Left ventricle myocardium inferior (tissue), 1 donor: Measurements from ENCODE around the gene TNRC6C. TPM values are rescaled to one million over a fixed set of nuclear protein-coding genes. Genes with fewer than 3 reads are reported as not detected.
"Not testable (repeated sequence)": the region's sequence is repeated elsewhere in the genome, so short reads cannot be mapped to it uniquely, and the experiment has no call there.

ENCODE experiments used
- DNase-seq: peaks from one replicate; pipeline ENCODE4 v3.0.0-alpha.2; 2020
- H3K27ac ChIP-seq: fragments of 200-600 bp; replicated peaks from 2 replicates; pipeline ENCODE4 v1.8.0; 2021
- H3K27me3 ChIP-seq: fragments of 200-600 bp; 2 replicates; pipeline ENCODE4 v1.8.0; 2021; ENCODE audit warnings: low read depth
- H3K36me3 ChIP-seq: fragments of 200-600 bp; 2 replicates; pipeline ENCODE4 v1.8.0; 2021
- H3K4me1 ChIP-seq: fragments of 200-600 bp; 2 replicates; pipeline ENCODE4 v1.8.0; 2021
- H3K4me3 ChIP-seq: fragments of 200-600 bp; 2 replicates; pipeline ENCODE4 v1.8.0; 2021; ENCODE audit warnings: mild to moderate bottlenecking, moderate library complexity
- H3K9me3 ChIP-seq: fragments of 200-600 bp; replicated peaks from 2 replicates; pipeline ENCODE4 v1.8.0; 2021
- intact Hi-C: fragments of 100-400 bp; cut with micrococcal nuclease; formaldehyde crosslinking; loops from one replicate; pipeline ENCODE4 v1.11.0; 2022
- total RNA-seq: library from RNA; stranded (reverse); fragmentation: NEBNext Ultra II Directional; extraction: Animal tissue kit (Norgen Biotek cat#: 25700); gene quantifications from one replicate; pipeline ENCODE4 v1.2.1, GENCODE V29; 2021
- TF ChIP-seq, protein P1 (sequence below): fragments of 200-600 bp; IDR thresholded peaks from 2 replicates; pipeline ENCODE4 v1.8.0; 2021; ENCODE audit warnings: antibody characterized with exemption, mild to moderate bottlenecking, borderline replicate concordance
- donor health status: DM: no; HTN: yes; CAD: no; lungs with severe emphysema.

Gene TNRC6C
- total RNA-seq, 1 donor from 2014 or later: 19.7 TPM

DNA sequence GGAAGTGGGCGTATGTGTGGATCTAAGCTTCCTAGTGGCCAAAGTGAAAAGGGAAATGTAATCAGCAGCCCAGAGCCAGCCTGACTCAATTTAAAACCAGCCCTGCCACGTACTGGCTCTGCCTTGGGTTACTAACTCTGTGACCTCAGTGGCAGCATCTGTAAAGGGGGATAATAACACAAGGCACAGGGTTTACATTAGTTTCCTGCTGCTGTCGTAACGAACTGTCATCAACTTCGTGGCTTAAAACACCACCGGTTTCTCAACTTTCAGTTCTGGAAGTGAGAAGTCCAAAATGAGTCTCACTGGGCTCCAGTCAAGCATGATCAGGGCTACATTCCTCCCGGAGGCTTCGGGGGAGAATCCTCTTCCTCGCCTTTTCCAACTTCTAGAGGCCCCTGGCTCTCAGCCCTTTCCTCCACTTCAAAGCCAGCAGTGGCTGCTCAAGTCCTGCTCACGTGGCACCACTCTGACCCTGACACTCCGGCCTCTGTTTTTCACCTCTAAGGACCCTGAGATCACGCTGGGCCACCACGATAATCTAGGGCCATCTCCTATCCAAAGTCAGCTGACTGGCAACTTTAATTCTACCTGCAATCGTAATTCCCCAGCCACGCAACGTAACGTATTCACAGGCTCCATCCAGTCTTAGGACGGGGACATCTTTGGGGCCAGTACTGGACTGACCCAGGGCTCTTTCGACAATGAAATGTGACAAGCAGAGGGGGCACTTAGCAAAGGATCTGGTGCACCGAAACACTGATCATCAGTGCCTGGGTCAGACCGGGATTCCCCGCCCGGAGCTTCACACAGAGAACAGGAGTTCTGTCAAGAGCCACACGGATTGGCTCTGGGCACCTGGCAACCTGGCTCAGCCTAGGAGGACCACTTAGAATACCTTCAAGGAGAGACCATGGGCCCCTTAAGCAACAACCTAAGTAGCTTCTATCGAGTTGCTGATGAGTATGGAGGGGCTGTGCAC lies 155.6 kb downstream of the TNRC6C start:
- H3K27ac ChIP-seq: peak overlapping the region; percentile 83
- intact Hi-C loops: loop anchor here (5.0 kb wide), 1 partner anchor 63 kb away; no protein-coding TSS in a partner anchor
- H3K4me1 ChIP-seq: peaks cover 67% of the 10 kb centered on the region
- TF ChIP-seq, protein P1, sequence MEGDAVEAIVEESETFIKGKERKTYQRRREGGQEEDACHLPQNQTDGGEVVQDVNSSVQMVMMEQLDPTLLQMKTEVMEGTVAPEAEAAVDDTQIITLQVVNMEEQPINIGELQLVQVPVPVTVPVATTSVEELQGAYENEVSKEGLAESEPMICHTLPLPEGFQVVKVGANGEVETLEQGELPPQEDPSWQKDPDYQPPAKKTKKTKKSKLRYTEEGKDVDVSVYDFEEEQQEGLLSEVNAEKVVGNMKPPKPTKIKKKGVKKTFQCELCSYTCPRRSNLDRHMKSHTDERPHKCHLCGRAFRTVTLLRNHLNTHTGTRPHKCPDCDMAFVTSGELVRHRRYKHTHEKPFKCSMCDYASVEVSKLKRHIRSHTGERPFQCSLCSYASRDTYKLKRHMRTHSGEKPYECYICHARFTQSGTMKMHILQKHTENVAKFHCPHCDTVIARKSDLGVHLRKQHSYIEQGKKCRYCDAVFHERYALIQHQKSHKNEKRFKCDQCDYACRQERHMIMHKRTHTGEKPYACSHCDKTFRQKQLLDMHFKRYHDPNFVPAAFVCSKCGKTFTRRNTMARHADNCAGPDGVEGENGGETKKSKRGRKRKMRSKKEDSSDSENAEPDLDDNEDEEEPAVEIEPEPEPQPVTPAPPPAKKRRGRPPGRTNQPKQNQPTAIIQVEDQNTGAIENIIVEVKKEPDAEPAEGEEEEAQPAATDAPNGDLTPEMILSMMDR: no peak
- H3K9me3 ChIP-seq: no peaks in the 10 kb centered on the region
- H3K4me3 ChIP-seq: no peak overlapping the region
- H3K27me3 ChIP-seq: no peaks in the 10 kb centered on the region
- H3K36me3 ChIP-seq: peaks cover 7% of the 10 kb centered on the region
- DNase-seq: no peak

DNA sequence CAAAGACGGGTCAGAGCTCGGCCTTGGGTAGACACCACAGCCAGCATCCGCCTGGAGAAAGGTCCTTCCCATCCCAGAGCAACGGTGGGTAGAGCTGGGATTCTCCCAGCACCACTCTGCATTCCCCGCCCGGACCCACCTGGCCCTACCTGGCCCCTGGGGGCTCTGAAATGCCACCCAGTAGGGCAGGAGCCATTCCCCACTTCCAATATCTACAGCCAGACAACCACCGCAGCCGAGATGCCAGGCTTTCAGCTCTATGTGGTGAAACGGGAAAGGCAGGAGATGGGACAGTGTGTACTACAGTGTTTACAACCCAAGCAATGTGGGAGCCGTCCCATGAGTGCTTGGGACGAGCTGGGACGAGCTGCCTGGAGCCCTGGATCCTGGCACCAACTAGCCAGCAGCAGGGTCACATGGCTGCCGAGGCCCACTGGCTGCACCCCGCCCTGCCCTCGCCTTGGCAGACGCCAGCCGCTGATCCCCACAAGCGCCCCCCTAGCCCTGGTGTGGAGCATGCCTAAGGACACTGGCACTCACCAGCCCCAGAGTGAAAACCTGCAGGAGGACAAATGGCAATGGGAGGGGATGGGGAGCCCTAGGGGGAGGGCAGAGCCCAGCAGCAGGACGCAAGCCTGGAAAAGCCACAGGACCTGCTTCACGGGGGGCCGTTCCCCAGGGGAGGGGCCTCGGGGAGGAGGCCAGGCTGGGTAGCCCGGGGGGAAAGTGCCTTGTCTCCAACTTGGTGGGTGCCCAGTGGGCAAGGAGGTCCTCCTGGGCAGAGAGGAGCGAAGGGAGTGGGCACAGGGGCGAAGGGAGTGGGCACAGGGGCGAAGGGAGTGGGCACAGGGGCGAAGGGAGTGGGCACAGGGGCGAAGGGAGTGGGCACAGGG lies 156.6 kb downstream of the TNRC6C start:
- TF ChIP-seq, protein P1: no peak
- intact Hi-C loops: loop anchor here (5.0 kb wide), 1 partner anchor 62 kb away; no protein-coding TSS in a partner anchor
- peaks cover 11% of the 10 kb centered on the region for H3K36me3 ChIP-seq
- no peaks in the 10 kb centered on the region for H3K27me3 ChIP-seq
- peak; percentile 64 for DNase-seq
- no peaks in the 10 kb centered on the region for H3K9me3 ChIP-seq
- H3K4me3 ChIP-seq: no peak overlapping the region
- H3K4me1 ChIP-seq: peaks cover 59% of the 10 kb centered on the region
- peak overlapping the region; percentile 83 for H3K27ac ChIP-seq

DNA sequence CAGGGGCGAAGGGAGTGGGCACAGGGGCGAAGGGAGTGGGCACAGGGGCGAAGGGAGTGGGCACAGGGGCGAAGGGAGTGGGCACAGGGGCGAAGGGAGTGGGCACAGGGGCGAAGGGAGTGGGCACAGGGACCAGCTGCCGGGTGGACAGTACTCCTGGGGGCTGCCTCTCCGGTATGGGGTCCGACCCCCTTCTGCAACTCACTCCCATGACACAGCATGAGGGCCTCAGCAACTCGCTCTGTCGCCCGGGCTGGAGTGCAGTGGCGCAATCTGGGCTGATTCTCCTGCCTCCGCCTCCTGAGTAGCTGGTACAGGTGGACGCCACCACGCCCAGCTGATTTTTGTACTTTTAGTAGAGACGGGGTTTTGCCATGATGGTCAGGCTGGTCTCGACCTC lies 157.3 kb downstream of the TNRC6C start:
- H3K4me3 ChIP-seq, DNase-seq, H3K27me3 ChIP-seq, H3K27ac ChIP-seq, intact Hi-C loops, H3K9me3 ChIP-seq: not testable (repeated sequence)
- Histone ChIP-seq H3K36me3 (peaks cover 19% of the 10 kb centered on the region), H3K4me1 (peaks cover 53% of the 10 kb centered on the region)

DNA sequence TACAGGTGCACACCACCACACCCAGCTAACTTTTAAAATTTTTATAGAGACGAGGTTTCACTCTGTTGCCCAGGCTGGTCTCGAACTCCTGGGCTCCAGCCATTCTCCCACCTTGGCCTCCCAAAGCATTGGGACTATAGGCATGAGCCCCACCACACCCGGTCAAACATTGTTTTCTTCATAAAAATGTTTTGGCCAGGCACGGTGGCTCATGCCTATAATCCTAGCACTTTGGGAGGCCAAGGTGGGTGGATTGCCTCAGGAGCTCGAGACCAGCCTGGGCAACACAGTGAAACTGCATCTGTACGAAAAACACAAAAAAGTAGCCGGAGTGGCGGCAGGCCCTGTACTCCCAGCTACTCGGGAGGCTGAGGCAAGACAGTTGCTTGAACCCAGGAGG lies 157.9 kb downstream of the TNRC6C start:
- no peak for DNase-seq

DNA sequence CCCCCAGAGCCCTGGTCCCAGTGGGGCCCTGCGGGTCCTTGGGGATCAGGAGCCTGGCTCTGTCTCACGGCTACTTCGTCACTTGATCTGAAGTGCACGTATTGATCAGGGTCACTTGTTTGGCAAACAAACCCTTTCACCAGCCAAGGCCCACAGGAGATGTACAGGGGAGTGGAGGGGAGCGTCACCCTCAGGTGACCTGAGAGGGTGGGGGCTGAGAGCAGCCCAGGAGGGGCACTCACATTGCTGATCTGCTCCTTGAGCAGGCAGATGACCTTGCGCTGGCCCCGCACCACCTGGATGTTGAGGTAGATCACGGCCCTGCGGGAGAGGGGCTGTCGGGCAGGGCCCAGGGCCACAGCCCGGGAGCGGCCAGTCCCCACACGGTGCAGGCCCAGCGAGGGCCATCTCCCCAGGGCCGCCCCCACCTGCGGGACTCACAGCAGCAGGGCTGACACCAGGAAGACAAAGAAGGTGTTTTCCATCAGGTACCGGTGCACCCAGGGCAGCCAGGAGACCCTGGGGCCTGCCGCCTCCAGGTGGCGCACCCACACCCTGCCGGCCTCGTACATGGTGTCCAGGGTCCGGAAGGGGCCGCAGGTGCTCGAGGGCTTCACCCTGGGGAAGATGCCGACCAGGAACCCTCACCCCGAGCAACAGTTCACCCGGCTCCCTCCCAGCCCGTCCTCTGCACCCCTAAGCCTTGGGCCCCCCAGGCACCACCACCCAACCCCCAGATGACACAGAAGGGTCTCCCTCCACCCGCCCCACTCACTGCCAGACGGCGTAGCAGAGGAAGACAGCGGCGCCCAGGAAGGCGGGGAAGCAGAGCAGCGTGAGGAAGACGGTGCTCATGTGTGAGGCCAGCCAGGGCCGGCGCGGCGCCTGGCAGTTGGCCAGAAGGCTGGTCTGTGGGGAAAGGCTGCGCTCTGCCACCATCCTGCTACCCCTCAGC lies 158.8 kb downstream of the TNRC6C start:
- no peak overlapping the region for H3K4me3 ChIP-seq
- peaks cover 46% of the 10 kb centered on the region for H3K4me1 ChIP-seq
- peak overlapping the region; percentile 19 for H3K27ac ChIP-seq
- peaks cover 34% of the 10 kb centered on the region for H3K36me3 ChIP-seq
- H3K27me3 ChIP-seq: no peaks in the 10 kb centered on the region
- intact Hi-C loops: no loop called here
- no peak for DNase-seq
- TF ChIP-seq, protein P1: peak; percentile 39
- no peaks in the 10 kb centered on the region for H3K9me3 ChIP-seq

More for the DNA sequence above, 157.9 kb downstream of the TNRC6C start:
- intact Hi-C loops: no loop called here
- no peak overlapping the region for H3K4me3 ChIP-seq
- no peaks in the 10 kb centered on the region for H3K27me3 ChIP-seq
- TF ChIP-seq, protein P1: no peak
- H3K9me3 ChIP-seq: no peaks in the 10 kb centered on the region
- H3K27ac ChIP-seq: no peak overlapping the region
- H3K36me3 ChIP-seq: peaks cover 25% of the 10 kb centered on the region
- peaks cover 47% of the 10 kb centered on the region for H3K4me1 ChIP-seq
